GM18870 (cell line): Measurements from ENCODE around the gene SCARF2.
"Not testable (repeated sequence)": the region's sequence is repeated elsewhere in the genome, so short reads cannot be mapped to it uniquely, and the experiment has no call there.

Experiments used
- ATAC-seq: cut with Tn5 transposase; IDR thresholded peaks from one replicate; pipeline ENCODE4 v1.9.1; 2021; ENCODE audit warnings: moderate library complexity; ENCODE audit not compliant: unreplicated experiment

Gene SCARF2

DNA sequence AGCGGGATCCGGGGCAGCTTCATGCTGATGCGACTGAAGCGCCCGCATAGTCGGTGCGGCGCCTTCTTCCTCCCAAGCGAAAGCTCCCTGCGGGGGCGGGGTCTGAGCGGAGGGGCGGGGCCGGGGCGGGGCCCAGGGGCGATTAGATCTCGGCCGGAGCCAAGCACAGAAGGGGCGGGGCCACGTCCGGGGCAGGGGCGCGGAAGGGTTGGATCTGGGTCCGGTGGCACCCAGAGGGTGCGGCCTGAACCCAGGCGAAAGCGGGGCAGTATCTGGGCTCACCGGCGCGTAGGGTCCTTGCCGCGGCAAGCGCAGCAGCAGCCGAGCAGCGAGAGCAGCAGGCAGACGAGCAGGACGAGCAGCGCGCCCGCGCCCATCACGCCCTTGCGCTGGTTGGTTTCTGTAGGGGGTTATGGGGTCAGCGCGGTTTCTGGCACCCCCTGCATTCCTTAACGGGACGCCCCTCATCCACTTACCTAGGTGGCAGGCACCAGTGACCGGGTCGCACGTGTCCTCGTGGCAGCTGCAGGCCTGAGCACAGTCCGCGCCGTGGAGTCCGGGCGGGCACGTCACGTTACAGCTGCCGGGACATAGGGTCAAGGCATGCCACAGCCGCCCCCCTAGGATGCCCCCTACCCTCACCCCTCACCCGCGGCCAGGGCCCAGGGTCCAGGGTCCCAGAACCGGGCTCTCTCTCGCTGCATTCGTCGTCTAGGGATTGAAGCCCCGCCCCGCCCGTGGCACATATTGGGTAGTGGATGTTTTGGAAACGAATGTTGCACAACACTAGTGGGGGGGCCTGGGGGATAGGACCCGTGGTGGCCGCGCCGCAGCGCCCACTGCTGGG, 8.1 kb downstream of the SCARF2 start:
- no peak for ATAC-seq

DNA sequence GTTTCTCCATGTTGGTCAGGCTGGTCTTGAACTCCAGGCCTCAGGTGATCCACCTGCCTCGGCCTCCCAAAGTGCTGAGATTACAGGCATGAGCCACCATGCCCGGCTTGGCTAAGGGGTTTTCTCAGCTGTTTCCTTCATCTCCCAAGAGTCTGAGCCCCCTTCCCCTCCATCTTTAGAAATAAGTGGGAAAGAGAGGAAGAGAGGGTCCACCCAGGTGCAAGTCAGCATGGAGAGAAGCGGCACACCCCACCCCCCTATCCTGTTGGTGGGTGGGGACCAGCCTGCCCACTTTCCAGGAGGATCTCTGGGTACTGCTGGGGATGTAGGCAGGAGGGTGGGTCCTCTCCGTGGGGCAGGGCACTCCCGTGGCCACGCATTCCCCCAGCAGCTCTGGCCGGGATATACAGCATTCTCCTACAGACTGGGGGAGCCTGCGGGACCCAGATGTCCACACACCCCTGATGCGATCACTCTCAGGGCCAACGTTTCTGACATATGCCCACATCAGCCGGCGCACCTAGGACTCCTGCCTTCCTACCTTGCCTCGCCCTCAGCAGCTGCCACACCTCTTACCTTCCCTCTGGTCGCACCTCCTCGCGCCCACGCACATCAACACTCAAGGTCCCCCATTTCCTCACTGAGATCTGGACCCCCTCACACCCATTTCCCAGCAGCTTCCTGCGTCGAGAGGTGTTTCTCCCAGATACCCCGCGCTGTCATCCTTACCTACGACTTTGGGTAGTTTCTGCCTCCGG, 8.9 kb downstream of the SCARF2 start:
- ATAC-seq, result no peak

DNA sequence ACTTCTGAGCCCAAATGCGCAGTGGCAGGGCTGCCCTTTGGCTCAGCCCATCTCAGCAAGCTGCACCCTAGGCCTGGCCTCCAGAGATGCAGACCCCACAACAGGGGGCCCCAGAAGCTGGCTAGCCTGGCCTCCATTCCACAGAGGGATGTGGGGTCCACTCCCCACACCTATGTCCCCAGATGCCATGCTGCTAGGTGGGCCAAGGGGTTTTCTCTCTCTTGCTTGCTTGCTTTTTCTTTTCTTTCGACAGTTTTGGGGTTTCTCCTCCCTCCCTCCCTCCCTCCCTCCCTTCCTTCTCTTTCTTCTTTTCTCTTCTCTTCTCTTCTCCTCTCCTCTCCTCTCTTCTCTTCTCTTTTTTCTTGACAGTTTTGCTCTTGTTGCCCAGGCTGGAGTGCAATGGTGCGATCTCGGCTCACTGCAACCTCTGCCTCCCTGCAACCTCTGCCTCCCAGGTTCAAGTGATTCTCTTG, 9.6 kb downstream of the SCARF2 start:
- ATAC-seq, result no peak

DNA sequence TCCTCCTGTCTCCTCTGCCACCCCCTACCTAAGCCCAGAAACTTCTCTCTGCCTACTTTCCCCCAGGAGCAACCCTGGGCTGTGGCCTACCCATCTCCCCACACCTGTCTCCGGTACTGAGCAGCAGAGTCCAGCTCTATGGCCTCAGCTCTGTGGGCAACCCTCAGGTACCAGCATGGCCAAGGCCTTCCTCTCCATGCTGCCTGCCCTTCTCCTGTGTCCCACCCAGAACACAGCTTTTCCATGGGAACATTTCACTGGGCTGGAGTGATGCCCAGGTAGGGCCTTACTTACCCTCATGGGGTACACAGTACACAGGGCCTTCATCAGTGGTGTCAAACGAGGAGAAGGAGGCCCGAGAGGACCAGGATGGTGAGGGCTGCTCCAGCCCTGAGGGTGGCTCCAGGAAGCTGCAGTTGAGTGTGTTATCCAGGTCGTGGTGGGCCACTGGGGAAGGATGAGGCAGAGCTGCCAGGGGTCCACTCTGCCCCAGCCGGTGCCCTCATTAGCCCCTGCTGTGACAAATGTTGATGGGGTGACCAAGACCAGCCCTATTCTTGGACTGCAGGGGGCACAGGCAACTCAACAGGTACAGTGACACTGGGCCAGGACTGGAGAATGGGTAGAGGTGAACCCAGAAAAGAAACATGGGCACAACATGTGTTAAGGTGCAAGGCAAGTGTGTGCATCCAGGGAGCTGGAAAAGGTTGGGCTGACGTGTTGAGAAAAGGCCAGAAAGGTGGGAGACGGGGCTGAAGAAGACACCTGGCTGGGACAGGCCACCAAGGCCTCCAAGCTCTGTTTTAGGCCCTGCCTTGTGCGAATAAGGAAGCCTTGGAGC, 10.3 kb downstream of the SCARF2 start:
- ATAC-seq, result no peak

GRCh38 chr22:20426259-20426615, 11.4 kb downstream of the SCARF2 start:
- no peak for ATAC-seq

GRCh38 chr22:20425566-20426258, 11.9 kb downstream of the SCARF2 start:
- ATAC-seq, result no peak

GRCh38 chr22:20424932-20425565, 12.6 kb downstream of the SCARF2 start:
- ATAC-seq, result no peak

DNA sequence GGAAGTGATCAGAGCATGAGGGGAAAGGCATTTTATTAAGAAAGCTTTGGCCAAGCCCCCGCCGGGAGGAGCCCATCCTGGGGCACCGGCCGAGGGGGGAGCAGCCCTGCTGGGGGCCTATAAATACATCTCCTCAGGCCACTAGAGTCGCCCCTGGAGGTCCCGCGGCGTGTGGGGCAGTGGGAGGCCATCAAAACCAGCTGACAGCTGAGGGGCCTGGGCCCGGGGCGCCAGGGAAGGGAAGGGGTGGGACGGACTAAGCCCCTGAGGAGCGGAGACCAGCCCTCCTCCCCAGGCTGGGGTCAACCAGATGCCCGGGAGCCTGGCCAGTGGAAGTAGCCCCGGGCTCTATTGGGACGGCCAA, 13.1 kb downstream of the SCARF2 start:
- ATAC-seq, result no peak

- no peak for ATAC-seq
Observed at GRCh38 chr22:20423906-20424551, 13.6 kb downstream of the SCARF2 start.

- no peak for ATAC-seq
Observed at GRCh38 chr22:20423008-20423905, 14.4 kb downstream of the SCARF2 start.

DNA sequence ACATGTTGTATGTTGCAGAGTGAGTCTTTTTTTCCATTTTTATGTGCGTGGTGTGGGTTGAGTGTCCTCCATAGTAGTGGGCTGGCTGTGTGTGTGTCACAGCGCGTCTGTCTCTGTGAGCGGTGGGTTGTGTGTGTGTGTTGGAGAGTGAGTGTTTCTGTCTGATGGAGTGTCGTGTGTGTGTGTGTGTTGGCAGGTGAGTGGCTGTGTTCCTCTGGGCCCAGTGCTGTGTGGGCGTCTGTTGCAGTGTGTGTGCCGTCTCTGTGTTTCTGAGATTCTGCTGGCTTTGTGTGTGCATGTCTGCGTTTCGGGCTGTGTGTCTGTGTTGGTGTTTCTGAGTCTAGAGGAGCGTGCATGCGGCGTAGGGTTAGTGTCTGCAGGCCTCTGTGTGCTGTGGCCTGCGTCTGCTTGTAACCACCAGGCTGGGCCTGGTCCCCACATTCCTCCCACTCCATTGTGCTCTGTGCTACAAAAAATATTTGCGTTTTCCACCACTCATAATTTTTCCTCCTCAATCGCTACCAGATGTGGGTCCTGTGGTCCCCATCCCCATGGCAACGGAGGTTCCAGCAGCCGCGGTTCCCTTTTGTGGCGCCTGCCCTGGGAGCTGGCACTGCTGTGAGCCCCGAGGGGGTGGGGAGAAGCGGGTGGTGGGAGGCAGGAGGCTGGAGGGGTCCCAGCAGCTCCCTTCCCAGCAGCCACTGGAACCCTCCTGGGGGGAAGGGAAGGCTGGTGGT, 15.2 kb downstream of the SCARF2 start:
- ATAC-seq, result no peak

GRCh38 chr22:20421507-20421874, 16.1 kb downstream of the SCARF2 start:
- ATAC-seq, result no peak

DNA sequence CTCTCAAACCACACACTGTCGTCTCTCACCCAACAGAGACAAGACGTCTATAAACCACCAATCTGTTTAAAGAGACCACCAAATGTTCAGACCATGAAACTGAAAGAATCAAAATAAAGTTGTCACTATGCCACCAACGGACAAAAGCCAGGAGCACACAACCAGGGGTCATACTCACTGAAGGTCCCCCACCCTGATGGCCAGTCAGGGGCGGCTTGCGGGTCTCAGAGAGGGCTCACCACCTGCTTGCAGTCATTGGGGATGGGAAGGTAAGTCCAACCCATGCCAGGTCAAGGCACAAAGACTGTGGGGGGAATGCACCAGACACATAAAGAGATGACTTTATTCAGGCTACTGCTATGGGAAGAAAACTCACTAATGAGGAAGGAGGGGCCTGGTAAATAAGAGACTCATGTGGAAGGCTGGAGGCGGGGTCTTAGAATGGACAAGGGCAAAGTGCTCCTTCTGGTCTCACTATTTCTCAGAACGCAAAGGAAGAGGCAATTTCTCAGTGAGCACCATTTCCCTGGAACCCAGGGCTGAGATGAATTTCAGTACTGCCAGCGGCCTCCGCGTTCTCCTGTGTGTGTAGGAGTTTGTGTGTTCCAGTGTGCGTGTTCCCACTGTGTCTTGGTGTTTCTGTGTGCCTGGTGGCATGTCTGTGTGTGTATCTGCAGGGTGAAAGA, 17.3 kb downstream of the SCARF2 start:
- ATAC-seq, result no peak

DNA sequence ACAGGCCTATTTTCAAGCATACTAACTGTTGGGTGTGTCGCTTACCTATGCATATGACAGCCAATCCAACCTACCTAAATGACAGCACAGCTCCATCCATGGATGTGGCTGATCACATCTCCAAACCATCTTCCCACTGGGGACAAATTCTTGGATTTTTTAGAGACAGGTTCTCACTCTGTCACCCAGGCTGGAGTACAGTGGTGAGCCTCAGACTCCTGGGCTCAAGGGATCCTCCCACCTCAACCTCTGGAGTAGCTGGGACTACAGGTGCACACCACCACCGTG, 18.0 kb downstream of the SCARF2 start:
- ATAC-seq, result no peak

GRCh38 chr22:20418211-20418788, 19.3 kb downstream of the SCARF2 start:
- ATAC-seq, result no peak

- ATAC-seq, result not testable (repeated sequence)
Observed at GRCh38 chr22:20415699-20416098, 21.9 kb downstream of the SCARF2 start.

GRCh38 chr22:20415241-20415640, 22.4 kb downstream of the SCARF2 start:
- not testable (repeated sequence) for ATAC-seq
